ENCODE data around the gene MYLK.

MYLK gene

GRCh38 chr3:123656691-123657090 is 227.4 kb downstream of the MYLK start:
- DNase-seq (ENCODE audit: low spot score): no peak
- Histone ChIP-seq H2AK5ac (ENCODE audit: low read depth, low read length) (no peak overlapping the region), H3K4me1 (ENCODE audit: control insufficient read depth in 2 of 2, insufficient read depth in 1 of 2, low read depth in 1 of 2, low read length in 2 of 2) (peaks cover 6 to 18% of the 10 kb centered on the region in 2 donors), H3K18ac (ENCODE audit: low read length) (no peak overlapping the region), H3K9me3 (replicated peaks in 1 of 2; ENCODE audit: control insufficient read depth in 2 of 2, insufficient read depth in 1 of 2, low read depth in 1 of 2, low read length in 2 of 2) (peaks cover 6 to 9% of the 10 kb centered on the region in 2 donors), H3K36me3 (replicated peaks in 1 of 2; ENCODE audit: control insufficient read depth in 2 of 2, insufficient read depth in 2 of 2, low read length in 2 of 2) (peaks cover 20 to 28% of the 10 kb centered on the region in 2 donors), H2BK120ac (ENCODE audit: low read depth, low read length) (no peak overlapping the region), H3K27me3 (ENCODE audit: control insufficient read depth in 3 of 3, insufficient read depth in 3 of 3, low read depth in 1 of 3, low read length in 3 of 3) (no peaks in the 10 kb centered on the region), H3K14ac (ENCODE audit: low read length) (no peak overlapping the region), H3K27ac (replicated peaks; ENCODE audit: low read length) (no peak overlapping the region), H2BK12ac (ENCODE audit: low read length) (no peak overlapping the region), H3K4ac (ENCODE audit: low read length) (no peak overlapping the region), H3K9ac (ENCODE audit: low read depth, low read length, poor library complexity) (no peak overlapping the region), H4K8ac (ENCODE audit: low read depth, low read length) (no peak overlapping the region), H3K4me3 (ENCODE audit: low read length in 2 of 2) (no peak overlapping the region), H4K91ac (ENCODE audit: low read depth, low read length, poor library complexity) (no peak overlapping the region), H2AFZ (ENCODE audit: low read length) (no peak overlapping the region), H2BK15ac (ENCODE audit: low read length) (no peak overlapping the region), H3K79me1 (ENCODE audit: low read depth, low read length) (peaks cover 2% of the 10 kb centered on the region), H2BK5ac (ENCODE audit: low read length) (no peak overlapping the region), H3K23ac (ENCODE audit: low read depth, low read length, poor library complexity) (no peak overlapping the region), H3K4me2 (ENCODE audit: insufficient read depth, low read length, poor library complexity, severe bottlenecking) (no peak overlapping the region)
- WGBS, 2 donors (ENCODE audit: extremely low coverage in 2 of 2, insufficient read length in 2 of 2, insufficient replicate concordance in 1 of 2): no CpG with 5 or more reads among the region's 2 CpGs

GRCh38 chr3:123656274-123656673 is 227.9 kb downstream of the MYLK start:
- no peak overlapping the region for H2BK15ac ChIP-seq (ENCODE audit: low read length)
- no peak overlapping the region for H2BK120ac ChIP-seq (ENCODE audit: low read depth, low read length)
- no peak overlapping the region for H3K27ac ChIP-seq (replicated peaks; ENCODE audit: low read length)
- WGBS, 2 donors (ENCODE audit: extremely low coverage in 2 of 2, insufficient read length in 2 of 2, insufficient replicate concordance in 1 of 2): no CpG with 5 or more reads among the region's 3 CpGs
- H3K14ac ChIP-seq (ENCODE audit: low read length): no peak overlapping the region
- no peak overlapping the region for H3K18ac ChIP-seq (ENCODE audit: low read length)
- H2AK5ac ChIP-seq (ENCODE audit: low read depth, low read length): no peak overlapping the region
- no peak overlapping the region for H2BK12ac ChIP-seq (ENCODE audit: low read length)
- peaks cover 6 to 14% of the 10 kb centered on the region in 2 donors for H3K4me1 ChIP-seq (ENCODE audit: control insufficient read depth in 2 of 2, insufficient read depth in 1 of 2, low read depth in 1 of 2, low read length in 2 of 2)
- H3K4me3 ChIP-seq (ENCODE audit: low read length in 2 of 2): no peak overlapping the region
- H2AFZ ChIP-seq (ENCODE audit: low read length): no peak overlapping the region
- no peak overlapping the region for H2BK5ac ChIP-seq (ENCODE audit: low read length)
- H3K27me3 ChIP-seq (ENCODE audit: control insufficient read depth in 3 of 3, insufficient read depth in 3 of 3, low read depth in 1 of 3, low read length in 3 of 3): no peaks in the 10 kb centered on the region
- no peak overlapping the region for H4K8ac ChIP-seq (ENCODE audit: low read depth, low read length)
- H3K9ac ChIP-seq (ENCODE audit: low read depth, low read length, poor library complexity): no peak overlapping the region
- no peak overlapping the region for H3K23ac ChIP-seq (ENCODE audit: low read depth, low read length, poor library complexity)
- DNase-seq (ENCODE audit: low spot score): no peak
- H3K79me1 ChIP-seq (ENCODE audit: low read depth, low read length): peaks cover 2% of the 10 kb centered on the region
- no peak overlapping the region for H3K4ac ChIP-seq (ENCODE audit: low read length)
- peaks cover 6 to 9% of the 10 kb centered on the region in 2 donors for H3K9me3 ChIP-seq (replicated peaks in 1 of 2; ENCODE audit: control insufficient read depth in 2 of 2, insufficient read depth in 1 of 2, low read depth in 1 of 2, low read length in 2 of 2)
- H3K36me3 ChIP-seq (replicated peaks in 1 of 2; ENCODE audit: control insufficient read depth in 2 of 2, insufficient read depth in 2 of 2, low read length in 2 of 2): peaks cover 24 to 28% of the 10 kb centered on the region in 2 donors
- no peak overlapping the region for H4K91ac ChIP-seq (ENCODE audit: low read depth, low read length, poor library complexity)
- no peak overlapping the region for H3K4me2 ChIP-seq (ENCODE audit: insufficient read depth, low read length, poor library complexity, severe bottlenecking)

GRCh38 chr3:123655400-123655799 is 228.7 kb downstream of the MYLK start:
- H4K91ac ChIP-seq (ENCODE audit: low read depth, low read length, poor library complexity): no peak overlapping the region
- no peak overlapping the region for H3K14ac ChIP-seq (ENCODE audit: low read length)
- no peak for DNase-seq (ENCODE audit: low spot score)
- no peaks in the 10 kb centered on the region for H3K27me3 ChIP-seq (ENCODE audit: control insufficient read depth in 3 of 3, insufficient read depth in 3 of 3, low read depth in 1 of 3, low read length in 3 of 3)
- no peak overlapping the region for H2BK5ac ChIP-seq (ENCODE audit: low read length)
- H3K9ac ChIP-seq (ENCODE audit: low read depth, low read length, poor library complexity): no peak overlapping the region
- WGBS, 2 donors (ENCODE audit: extremely low coverage in 2 of 2, insufficient read length in 2 of 2, insufficient replicate concordance in 1 of 2): no CpG with 5 or more reads among the region's 2 CpGs
- H3K27ac ChIP-seq (replicated peaks; ENCODE audit: low read length): no peak overlapping the region
- no peak overlapping the region for H4K8ac ChIP-seq (ENCODE audit: low read depth, low read length)
- H2BK12ac ChIP-seq (ENCODE audit: low read length): no peak overlapping the region
- no peak overlapping the region for H3K4ac ChIP-seq (ENCODE audit: low read length)
- peaks cover 2% of the 10 kb centered on the region for H3K79me1 ChIP-seq (ENCODE audit: low read depth, low read length)
- no peak overlapping the region for H3K23ac ChIP-seq (ENCODE audit: low read depth, low read length, poor library complexity)
- no peak overlapping the region for H2BK120ac ChIP-seq (ENCODE audit: low read depth, low read length)
- no peak overlapping the region for H3K4me3 ChIP-seq (ENCODE audit: low read length in 2 of 2)
- H2BK15ac ChIP-seq (ENCODE audit: low read length): no peak overlapping the region
- H3K18ac ChIP-seq (ENCODE audit: low read length): no peak overlapping the region
- H3K4me1 ChIP-seq (ENCODE audit: control insufficient read depth in 2 of 2, insufficient read depth in 1 of 2, low read depth in 1 of 2, low read length in 2 of 2): peaks cover 5 to 14% of the 10 kb centered on the region in 2 donors
- H2AFZ ChIP-seq (ENCODE audit: low read length): no peak overlapping the region
- no peak overlapping the region for H3K4me2 ChIP-seq (ENCODE audit: insufficient read depth, low read length, poor library complexity, severe bottlenecking)
- no peak overlapping the region for H2AK5ac ChIP-seq (ENCODE audit: low read depth, low read length)
- H3K36me3 ChIP-seq (replicated peaks in 1 of 2; ENCODE audit: control insufficient read depth in 2 of 2, insufficient read depth in 2 of 2, low read length in 2 of 2): peaks cover 26 to 28% of the 10 kb centered on the region in 2 donors
- H3K9me3 ChIP-seq (replicated peaks in 1 of 2; ENCODE audit: control insufficient read depth in 2 of 2, insufficient read depth in 1 of 2, low read depth in 1 of 2, low read length in 2 of 2): peaks cover 6 to 9% of the 10 kb centered on the region in 2 donors

GRCh38 chr3:123653221-123653682 is 230.9 kb downstream of the MYLK start:
- Histone ChIP-seq H3K23ac (ENCODE audit: low read depth, low read length, poor library complexity) (no peak overlapping the region), H3K79me1 (ENCODE audit: low read depth, low read length) (peaks cover 2% of the 10 kb centered on the region), H2BK15ac (ENCODE audit: low read length) (no peak overlapping the region), H3K27ac (replicated peaks; ENCODE audit: low read length) (peak overlapping the region; percentile 17), H2AK5ac (ENCODE audit: low read depth, low read length) (no peak overlapping the region), H3K18ac (ENCODE audit: low read length) (no peak overlapping the region), H2BK5ac (ENCODE audit: low read length) (no peak overlapping the region), H4K8ac (ENCODE audit: low read depth, low read length) (no peak overlapping the region), H3K9ac (ENCODE audit: low read depth, low read length, poor library complexity) (peak overlapping the region; percentile 33), H4K91ac (ENCODE audit: low read depth, low read length, poor library complexity) (no peak overlapping the region), H3K4me2 (ENCODE audit: insufficient read depth, low read length, poor library complexity, severe bottlenecking) (no peak overlapping the region), H3K4me1 (ENCODE audit: control insufficient read depth in 2 of 2, insufficient read depth in 1 of 2, low read depth in 1 of 2, low read length in 2 of 2) (peaks cover 5 to 14% of the 10 kb centered on the region in 2 donors), H2BK120ac (ENCODE audit: low read depth, low read length) (no peak overlapping the region), H3K9me3 (replicated peaks in 1 of 2; ENCODE audit: control insufficient read depth in 2 of 2, insufficient read depth in 1 of 2, low read depth in 1 of 2, low read length in 2 of 2) (peaks cover 6 to 9% of the 10 kb centered on the region in 2 donors), H2BK12ac (ENCODE audit: low read length) (no peak overlapping the region), H3K27me3 (ENCODE audit: control insufficient read depth in 3 of 3, insufficient read depth in 3 of 3, low read depth in 1 of 3, low read length in 3 of 3) (no peaks in the 10 kb centered on the region), H3K36me3 (replicated peaks in 1 of 2; ENCODE audit: control insufficient read depth in 2 of 2, insufficient read depth in 2 of 2, low read length in 2 of 2) (peaks cover 28 to 29% of the 10 kb centered on the region in 2 donors), H2AFZ (ENCODE audit: low read length) (peak overlapping the region; percentile 37), H3K14ac (ENCODE audit: low read length) (peak overlapping the region; percentile 76), H3K4ac (ENCODE audit: low read length) (no peak overlapping the region), H3K4me3 (ENCODE audit: low read length in 2 of 2) (no peak overlapping the region)
- no peak for DNase-seq (ENCODE audit: low spot score)
- no CpG with 5 or more reads among the region's 5 CpGs for WGBS, 2 donors (ENCODE audit: extremely low coverage in 2 of 2, insufficient read length in 2 of 2, insufficient replicate concordance in 1 of 2)

All from neuronal stem cell (in vitro differentiated cells).